ENCODE results near the gene RAB8A. TPM values are rescaled to one million over a fixed set of nuclear protein-coding genes. Genes with fewer than 3 reads are reported as not detected.

The RAB8A gene
- total and polyA plus RNA-seq, 4 donors: 38.0 to 52.0 (median 44.3) TPM

DNA sequence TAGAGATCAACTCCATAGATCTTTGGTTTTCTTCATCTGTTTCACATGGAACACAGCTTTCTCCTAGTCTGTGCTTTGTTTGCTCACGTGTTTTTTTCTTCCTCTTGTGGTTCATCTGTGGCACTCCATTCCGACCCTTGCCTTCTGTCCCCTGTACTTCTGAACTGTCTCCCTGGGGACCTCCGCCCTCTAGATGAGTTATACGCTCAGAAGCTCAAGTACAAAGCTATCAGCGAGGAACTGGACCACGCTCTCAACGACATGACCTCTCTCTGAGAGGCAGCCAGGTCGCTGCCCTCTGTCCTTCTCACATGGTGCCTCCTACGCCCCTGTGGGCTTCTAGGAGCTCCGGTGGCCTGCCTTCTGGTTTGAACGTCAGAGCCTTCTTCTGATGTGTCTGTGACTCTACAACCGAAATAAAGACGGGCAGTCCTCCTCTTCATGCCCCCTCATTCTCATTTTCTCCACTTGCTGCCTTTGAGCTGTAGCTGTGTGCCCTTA lies 16.6 kb upstream of the RAB8A start:
- WGBS: 48% methylated on average over 13 of the region's 13 CpGs
- Histone ChIP-seq H3K4me3 (ENCODE audit: low read depth in 1 of 3, low read length in 3 of 3) (no peak overlapping the region), H3K4me1 (ENCODE audit: control insufficient read depth in 4 of 4, insufficient read depth in 4 of 4, low read length in 3 of 4) (peaks cover 0 to 8% (median 4%) of the 10 kb centered on the region in 4 donors), H3K9me3 (ENCODE audit: control insufficient read depth in 4 of 4, low read length in 3 of 4) (no peaks in the 10 kb centered on the region), H3K9ac (ENCODE audit: low read depth in 1 of 2, low read length in 2 of 2) (no peak overlapping the region), H3K27me3 (ENCODE audit: control insufficient read depth in 4 of 4, insufficient read depth in 4 of 4, low read length in 3 of 4) (no peaks in the 10 kb centered on the region), H3K36me3 (ENCODE audit: control insufficient read depth in 4 of 4, insufficient read depth in 3 of 4, low read depth in 1 of 4, low read length in 3 of 4) (peaks cover 0 to 18% (median 1%) of the 10 kb centered on the region in 4 donors), H3K27ac (ENCODE audit: low read depth in 1 of 2, low read length in 2 of 2) (no peak overlapping the region)
- peak; percentile 34 for TF ChIP-seq SP1 (IDR thresholded peaks at IDR 0.05)
- no peak for TF ChIP-seq REST (IDR thresholded peaks at IDR 0.05)
- peak; percentile 25 to 84 for TF ChIP-seq HNF4A (conservative IDR thresholded peaks at IDR 0.05)
- TF ChIP-seq NR2F2 (IDR thresholded peaks at IDR 0.05): peak; percentile 83
- TF ChIP-seq, protein P1, sequence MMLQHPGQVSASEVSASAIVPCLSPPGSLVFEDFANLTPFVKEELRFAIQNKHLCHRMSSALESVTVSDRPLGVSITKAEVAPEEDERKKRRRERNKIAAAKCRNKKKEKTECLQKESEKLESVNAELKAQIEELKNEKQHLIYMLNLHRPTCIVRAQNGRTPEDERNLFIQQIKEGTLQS (IDR thresholded peaks at IDR 0.05): no peak
- no peak for TF ChIP-seq TAF1 (conservative IDR thresholded peaks at IDR 0.05)
- TF ChIP-seq HNF4G (IDR thresholded peaks at IDR 0.05): peak; percentile 18
- peak; percentile 56 to 79 for TF ChIP-seq RXRA (IDR thresholded peaks at IDR 0.05)
- TF ChIP-seq MAX (IDR thresholded peaks at IDR 0.05): no peak
- no peak for TF ChIP-seq YY1 (IDR thresholded peaks at IDR 0.05)
- no peak for TF ChIP-seq FOXA1 (IDR thresholded peaks at IDR 0.05)
- TF ChIP-seq ZBTB33 (IDR thresholded peaks at IDR 0.05): no peak
- peak in 1 of 2 donors; percentile 4 for TF ChIP-seq JUND (IDR thresholded peaks at IDR 0.05)
- no peak for DNase-seq (ENCODE audit: low spot score)

DNA sequence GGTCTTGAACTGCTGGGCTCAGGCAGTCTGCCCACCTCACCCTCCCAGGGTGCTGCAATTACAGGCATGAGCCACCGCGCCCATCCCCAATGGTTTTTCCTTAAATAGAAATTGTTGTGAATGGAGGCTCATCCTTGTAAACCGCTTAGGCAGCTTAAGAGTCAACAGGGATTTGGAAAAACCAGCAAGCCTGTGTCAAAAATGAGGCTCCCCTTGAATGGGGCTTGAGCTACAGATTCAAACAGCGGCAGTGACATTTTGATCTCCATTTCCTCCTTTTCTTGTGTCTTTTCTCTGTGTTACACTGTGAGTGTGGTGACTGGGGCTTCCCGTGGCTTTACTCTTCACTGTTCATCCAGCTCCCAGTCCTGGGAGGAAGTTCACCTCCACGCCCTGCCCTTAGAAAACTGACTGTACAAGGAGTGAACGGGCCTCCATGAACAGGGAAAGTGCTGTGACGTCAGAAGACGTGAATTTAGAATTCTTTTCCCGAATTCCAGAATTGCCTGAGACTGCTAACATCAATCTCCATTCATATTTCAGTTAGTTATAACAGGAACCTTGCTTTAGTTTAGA lies 15.3 kb upstream of the RAB8A start:
- Histone ChIP-seq H3K27ac (ENCODE audit: low read depth in 1 of 2, low read length in 2 of 2) (no peak overlapping the region), H3K4me3 (ENCODE audit: low read depth in 1 of 3, low read length in 3 of 3) (no peak overlapping the region), H3K27me3 (ENCODE audit: control insufficient read depth in 4 of 4, insufficient read depth in 4 of 4, low read length in 3 of 4) (no peaks in the 10 kb centered on the region), H3K9ac (ENCODE audit: low read depth in 1 of 2, low read length in 2 of 2) (no peak overlapping the region), H3K9me3 (ENCODE audit: control insufficient read depth in 4 of 4, low read length in 3 of 4) (no peaks in the 10 kb centered on the region), H3K36me3 (ENCODE audit: control insufficient read depth in 4 of 4, insufficient read depth in 3 of 4, low read depth in 1 of 4, low read length in 3 of 4) (peaks cover 0 to 16% (median 1%) of the 10 kb centered on the region in 4 donors), H3K4me1 (ENCODE audit: control insufficient read depth in 4 of 4, insufficient read depth in 4 of 4, low read length in 3 of 4) (peaks cover 0 to 8% (median 4%) of the 10 kb centered on the region in 4 donors)
- DNase-seq (ENCODE audit: low spot score): no peak
- TF ChIP-seq, protein P2, sequence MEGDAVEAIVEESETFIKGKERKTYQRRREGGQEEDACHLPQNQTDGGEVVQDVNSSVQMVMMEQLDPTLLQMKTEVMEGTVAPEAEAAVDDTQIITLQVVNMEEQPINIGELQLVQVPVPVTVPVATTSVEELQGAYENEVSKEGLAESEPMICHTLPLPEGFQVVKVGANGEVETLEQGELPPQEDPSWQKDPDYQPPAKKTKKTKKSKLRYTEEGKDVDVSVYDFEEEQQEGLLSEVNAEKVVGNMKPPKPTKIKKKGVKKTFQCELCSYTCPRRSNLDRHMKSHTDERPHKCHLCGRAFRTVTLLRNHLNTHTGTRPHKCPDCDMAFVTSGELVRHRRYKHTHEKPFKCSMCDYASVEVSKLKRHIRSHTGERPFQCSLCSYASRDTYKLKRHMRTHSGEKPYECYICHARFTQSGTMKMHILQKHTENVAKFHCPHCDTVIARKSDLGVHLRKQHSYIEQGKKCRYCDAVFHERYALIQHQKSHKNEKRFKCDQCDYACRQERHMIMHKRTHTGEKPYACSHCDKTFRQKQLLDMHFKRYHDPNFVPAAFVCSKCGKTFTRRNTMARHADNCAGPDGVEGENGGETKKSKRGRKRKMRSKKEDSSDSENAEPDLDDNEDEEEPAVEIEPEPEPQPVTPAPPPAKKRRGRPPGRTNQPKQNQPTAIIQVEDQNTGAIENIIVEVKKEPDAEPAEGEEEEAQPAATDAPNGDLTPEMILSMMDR (IDR thresholded peaks at IDR 0.05; ENCODE audit: low read depth, low read length, missing input control): peak; percentile 0
- TF ChIP-seq, protein P1 (IDR thresholded peaks at IDR 0.05): no peak
- TF ChIP-seq ZBTB33 (IDR thresholded peaks at IDR 0.05) (no peak), FOXA2 (IDR thresholded peaks at IDR 0.05) (no peak)
- WGBS: 81% methylated on average over 10 of the region's 10 CpGs
